Right lobe of liver (tissue), 5 donors: Measurements from ENCODE around the gene UQCRC1. TPM values are rescaled to one million over a fixed set of nuclear protein-coding genes. Genes with fewer than 3 reads are reported as not detected.

Experiments used
- microRNA counts: library from miRNA; unstranded; fragments of <30 nt; microRNA quantifications from one replicate; lab custom pipeline; 2016
- microRNA-seq, 2 donors: library from miRNA; unstranded; fragments of <30 nt; microRNA quantifications; one replicate each; pipeline ENCODE4, GENCODE V29; 2019 to 2020
- small RNA-seq, 2 experiments: library from RNA; depleted of rRNA; stranded (forward); fragments of <200 nt; gene quantifications; one replicate each; pipeline ENCODE3, GENCODE V24; 2016
- total RNA-seq, 6 experiments: library from RNA; depleted of rRNA in 2 of 6; stranded (reverse); fragments of >200 nt in 2 of 6; fragmentation: NEBNext Ultra II Directional in 3 of 6; extraction: Animal tissue kit (Norgen Biotek cat#: 25700) in 3 of 6; gene quantifications; one replicate each; pipeline versions ENCODE4 v1.1.0 to v1.2.4, GENCODE V29; 2016 to 2023
- donor health status: DM: no; HTN: no; CAD: no.
- donor health status: DM: no; HTN: no; CAD: no.
- donor health status: DM: no; HTN: yes; CAD: no.
- donor health status: DM: no; HTN: yes; CAD: no.

Gene UQCRC1
- total RNA-seq, 6 experiments from 2014 or later = 176 to 329 (median 213) TPM

MicroRNAs encoded within 50 kb of the gene (microRNA counts, 767-probe panel; counts per million panel counts)
- microRNA hsa-miR-711 (lab: Ali Mortazavi, UCI) = 237 counts per million

Small RNA genes within 50 kb of the gene (microRNA-seq; reads per million reads assigned to microRNA genes)
- 0 reads per million in 2 donors for gene MIR4793
- gene MIR6823 = 0 reads per million in 2 donors
- gene MIR711 = 0 reads per million in 2 donors

Small RNA genes within 50 kb of the gene (small RNA-seq; reads per million reads assigned to genes)
- gene MIR6823 = 0 reads per million in 2 experiments

Other genes with a start within 250 kb of the UQCRC1 start
- not detected for gene FBXW12, start 237.4 kb downstream of the UQCRC1 start, total RNA-seq
- gene PLXNB1, start 179.6 kb downstream of the UQCRC1 start, total RNA-seq = 100 to 1,000 TPM in 2 of 6 experiments, 10 to 100 TPM in 4; 65.9 to 132 (median 86.5) TPM
- gene CCDC51, start 169.5 kb downstream of the UQCRC1 start, total RNA-seq = 10 to 100 TPM in 2 of 6 experiments, 1 to 10 TPM in 4; 5.9 to 16.0 (median 8.1) TPM
- gene TMA7, start 169.4 kb downstream of the UQCRC1 start, total RNA-seq = 100 to 1,000 TPM in 2 of 6 experiments, 10 to 100 TPM in 4; 64.8 to 182 (median 80.1) TPM
- gene ATRIP, start 162.9 kb downstream of the UQCRC1 start, total RNA-seq = 1 to 10 TPM; 2.4 to 4.5 (median 3.2) TPM
- 100 to 1,000 TPM in 4 of 6 experiments, 10 to 100 TPM in 2; 76.3 to 118 (median 101) TPM for gene SHISA5, start 105.5 kb downstream of the UQCRC1 start, total RNA-seq
- 10 to 100 TPM in 1 of 6 experiments, 1 to 10 TPM in 4, under 1 TPM in 1; 0.59 to 10.8 (median 1.4) TPM for gene PFKFB4, start 52.8 kb downstream of the UQCRC1 start, total RNA-seq
- gene UCN2, start 45.9 kb downstream of the UQCRC1 start, total RNA-seq = not detected
- gene COL7A1, start 14.3 kb downstream of the UQCRC1 start, total RNA-seq = 1 to 10 TPM in 4 of 6 experiments, under 1 TPM in 2; 0.31 to 1.7 (median 1.1) TPM
- gene TMEM89, start 12.1 kb upstream of the UQCRC1 start, total RNA-seq = not detected
- gene SLC26A6, start 25.8 kb upstream of the UQCRC1 start, total RNA-seq = 1 to 10 TPM; 6.6 to 9.9 (median 8.6) TPM
- gene CELSR3, start 53.2 kb upstream of the UQCRC1 start, total RNA-seq = under 1 TPM; 0.15 to 0.68 (median 0.34) TPM
- gene NCKIPSD, start 76.3 kb upstream of the UQCRC1 start, total RNA-seq = 10 to 100 TPM in 4 of 6 experiments, 1 to 10 TPM in 2; 6.8 to 27.3 (median 12.3) TPM
- gene IP6K2, start 107.6 kb upstream of the UQCRC1 start, total RNA-seq = 10 to 100 TPM; 25.4 to 31.4 (median 27.4) TPM
- gene PRKAR2A, start 238.2 kb upstream of the UQCRC1 start, total RNA-seq = 10 to 100 TPM; 21.9 to 31.1 (median 27.2) TPM